ENCODE results near the gene GLDN.

DNA sequence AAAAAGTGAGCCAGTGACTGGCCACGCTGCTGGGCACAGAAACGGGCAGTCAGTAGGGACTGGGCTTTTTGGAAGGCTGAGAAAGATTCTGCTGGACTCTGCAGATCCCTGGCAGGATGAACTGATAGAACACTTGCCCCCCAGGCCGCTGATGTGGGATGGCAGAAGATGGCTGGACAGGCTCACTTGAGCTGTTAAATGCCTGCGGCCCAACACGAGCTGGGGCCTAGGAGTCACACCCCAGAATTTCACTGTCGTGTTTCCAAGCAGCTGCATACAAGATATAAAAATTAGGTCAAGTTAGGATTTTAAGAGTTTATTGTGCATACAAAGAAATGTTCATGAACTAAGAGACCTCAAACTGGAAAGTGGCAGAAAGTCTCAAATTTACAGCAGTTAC, 26.9 kb downstream of the GLDN start:
- TF ChIP-seq, protein P1, sequence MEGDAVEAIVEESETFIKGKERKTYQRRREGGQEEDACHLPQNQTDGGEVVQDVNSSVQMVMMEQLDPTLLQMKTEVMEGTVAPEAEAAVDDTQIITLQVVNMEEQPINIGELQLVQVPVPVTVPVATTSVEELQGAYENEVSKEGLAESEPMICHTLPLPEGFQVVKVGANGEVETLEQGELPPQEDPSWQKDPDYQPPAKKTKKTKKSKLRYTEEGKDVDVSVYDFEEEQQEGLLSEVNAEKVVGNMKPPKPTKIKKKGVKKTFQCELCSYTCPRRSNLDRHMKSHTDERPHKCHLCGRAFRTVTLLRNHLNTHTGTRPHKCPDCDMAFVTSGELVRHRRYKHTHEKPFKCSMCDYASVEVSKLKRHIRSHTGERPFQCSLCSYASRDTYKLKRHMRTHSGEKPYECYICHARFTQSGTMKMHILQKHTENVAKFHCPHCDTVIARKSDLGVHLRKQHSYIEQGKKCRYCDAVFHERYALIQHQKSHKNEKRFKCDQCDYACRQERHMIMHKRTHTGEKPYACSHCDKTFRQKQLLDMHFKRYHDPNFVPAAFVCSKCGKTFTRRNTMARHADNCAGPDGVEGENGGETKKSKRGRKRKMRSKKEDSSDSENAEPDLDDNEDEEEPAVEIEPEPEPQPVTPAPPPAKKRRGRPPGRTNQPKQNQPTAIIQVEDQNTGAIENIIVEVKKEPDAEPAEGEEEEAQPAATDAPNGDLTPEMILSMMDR (IDR thresholded peaks at IDR 0.05), result no peak
- no peak for TF ChIP-seq POLR2A (IDR thresholded peaks at IDR 0.05)
